Natural killer cell (primary cell): ENCODE measurements around the gene ZNF19. TPM values are rescaled to one million over a fixed set of nuclear protein-coding genes. Genes with fewer than 3 reads are reported as not detected.

Source experiments
- ATAC-seq, 3 donors: fragments of 150-1000 bp in 2 of 3; fragments of 200-7000 bp in 1 of 3; cut with Tn5 transposase; 1 replicate in 1 of 3; 2 replicates in 2 of 3; pipeline ENCODE4 v1.10.0; 2021; ENCODE audit warnings: mild to moderate bottlenecking in 2 of 3, moderate library complexity in 2 of 3
- DNase-seq, 2 donors: peaks; one replicate each; pipeline versions ENCODE4 v3.0.0 to v3.0.0-alpha.2; 2013 to 2021; ENCODE audit warnings: mixed read lengths in 1 of 2
- H3K27ac ChIP-seq: one replicate; pipeline ENCODE4 v1.5.1; 2013; ENCODE audit warnings: mild to moderate bottlenecking, low read length
- H3K27me3 ChIP-seq: one replicate; pipeline ENCODE4 v1.6.1; 2013; ENCODE audit warnings: low read length; ENCODE audit not compliant: control insufficient read depth, insufficient read depth
- H3K36me3 ChIP-seq: one replicate; pipeline ENCODE4 v1.6.1; 2013; ENCODE audit warnings: low read length; ENCODE audit not compliant: control insufficient read depth, insufficient read depth
- H3K4me1 ChIP-seq: one replicate; pipeline ENCODE4 v1.6.1; 2013; ENCODE audit warnings: low read length; ENCODE audit not compliant: control insufficient read depth, insufficient read depth
- H3K4me3 ChIP-seq: one replicate; pipeline ENCODE4 v1.5.1; 2013; ENCODE audit warnings: low read length
- H3K9me3 ChIP-seq: one replicate; pipeline ENCODE4 v1.6.1; 2013; ENCODE audit warnings: low read length; ENCODE audit not compliant: control insufficient read depth, insufficient read depth
- H3K27ac Mint-ChIP-seq, 2 donors: one replicate each; pipeline ENCODE4 v1.8.0; 2022; ENCODE audit warnings: mild to moderate bottlenecking in 2 of 2, mixed read lengths in 2 of 2, moderate library complexity in 1 of 2
- H3K27me3 Mint-ChIP-seq, 2 donors: one replicate each; pipeline ENCODE4 v1.8.0; 2022; ENCODE audit warnings: low read depth in 2 of 2, mixed read lengths in 2 of 2
- H3K36me3 Mint-ChIP-seq: one replicate; pipeline ENCODE4 v1.8.0; 2022; ENCODE audit warnings: mixed read lengths
- H3K4me1 Mint-ChIP-seq, 2 donors: one replicate each; pipeline ENCODE4 v1.8.0; 2022; ENCODE audit warnings: mixed read lengths in 2 of 2
- H3K4me3 Mint-ChIP-seq: one replicate; pipeline ENCODE4 v1.8.0; 2022; ENCODE audit warnings: mild to moderate bottlenecking, moderate library complexity, mixed read lengths
- H3K9me3 Mint-ChIP-seq, 2 donors: one replicate each; pipeline ENCODE4 v1.8.0; 2022; ENCODE audit warnings: mixed read lengths in 2 of 2
- WGBS: methylation state at CpG from one replicate; pipeline ENCODE4 v1.1.7; 2013; ENCODE audit warnings: missing lambda C conversion rate; ENCODE audit not compliant: insufficient coverage; 5-methylcytosine and 5-hydroxymethylcytosine counted together
- intact Hi-C: fragments of 100-400 bp; cut with micrococcal nuclease; formaldehyde crosslinking; loops from one replicate; pipeline ENCODE4 v1.14.2; 2022
- total RNA-seq, 4 donors: library from RNA; stranded (reverse); fragments of 120-200 nt in 1 of 4; gene quantifications; one replicate each; pipeline versions ENCODE4 v1.2.3 to v1.2.4, GENCODE V29; 2013 to 2022
- TF ChIP-seq, protein P1 (sequence below): fragments of 200-600 bp; IDR thresholded peaks from one replicate; pipeline ENCODE4 v1.8.0; 2022; ENCODE audit warnings: antibody characterized with exemption

Gene ZNF19
- total RNA-seq, 3 donors from 2014 or later (not counting 1 experiment from before 2014, with no cell fraction given): 3.4 to 6.1 (median 3.6) TPM

DNA sequence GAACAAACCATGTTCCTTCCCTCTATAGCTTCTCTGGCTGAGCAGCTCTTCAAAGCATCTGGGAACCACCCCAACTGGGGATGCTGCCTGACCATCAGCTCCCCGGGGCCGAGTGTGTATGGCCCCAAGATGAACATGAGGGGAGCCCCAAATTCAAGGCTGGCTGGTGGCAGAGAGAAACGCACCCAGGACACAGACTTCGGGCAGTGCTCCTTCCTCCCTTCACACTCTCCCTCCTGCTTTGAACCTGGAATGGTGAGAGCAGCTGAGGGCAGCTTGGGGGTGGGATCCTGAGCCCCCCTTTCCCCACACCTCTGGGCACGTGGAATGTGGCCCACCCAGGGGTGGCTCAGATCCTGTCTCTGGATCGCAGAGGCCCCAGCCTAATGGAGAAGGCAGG lies 64.5 kb downstream of the ZNF19 start:
- Mint-ChIP-seq H3K9me3 (no peaks in the 10 kb centered on the region), H3K4me1 (no peaks in the 10 kb centered on the region), H3K4me3 (no peak overlapping the region), H3K27ac (no peak overlapping the region), H3K36me3 (no peaks in the 10 kb centered on the region), H3K27me3 (peaks cover 30 to 51% of the 10 kb centered on the region in 2 donors)
- H3K27ac ChIP-seq: no peak overlapping the region
- DNase-seq (no peak), ATAC-seq (no peak)
- TF ChIP-seq, protein P1, sequence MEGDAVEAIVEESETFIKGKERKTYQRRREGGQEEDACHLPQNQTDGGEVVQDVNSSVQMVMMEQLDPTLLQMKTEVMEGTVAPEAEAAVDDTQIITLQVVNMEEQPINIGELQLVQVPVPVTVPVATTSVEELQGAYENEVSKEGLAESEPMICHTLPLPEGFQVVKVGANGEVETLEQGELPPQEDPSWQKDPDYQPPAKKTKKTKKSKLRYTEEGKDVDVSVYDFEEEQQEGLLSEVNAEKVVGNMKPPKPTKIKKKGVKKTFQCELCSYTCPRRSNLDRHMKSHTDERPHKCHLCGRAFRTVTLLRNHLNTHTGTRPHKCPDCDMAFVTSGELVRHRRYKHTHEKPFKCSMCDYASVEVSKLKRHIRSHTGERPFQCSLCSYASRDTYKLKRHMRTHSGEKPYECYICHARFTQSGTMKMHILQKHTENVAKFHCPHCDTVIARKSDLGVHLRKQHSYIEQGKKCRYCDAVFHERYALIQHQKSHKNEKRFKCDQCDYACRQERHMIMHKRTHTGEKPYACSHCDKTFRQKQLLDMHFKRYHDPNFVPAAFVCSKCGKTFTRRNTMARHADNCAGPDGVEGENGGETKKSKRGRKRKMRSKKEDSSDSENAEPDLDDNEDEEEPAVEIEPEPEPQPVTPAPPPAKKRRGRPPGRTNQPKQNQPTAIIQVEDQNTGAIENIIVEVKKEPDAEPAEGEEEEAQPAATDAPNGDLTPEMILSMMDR: no peak
- intact Hi-C loops: no loop called here
- H3K4me3 ChIP-seq: no peak overlapping the region
- no peaks in the 10 kb centered on the region for H3K27me3 ChIP-seq
- no peaks in the 10 kb centered on the region for H3K4me1 ChIP-seq
- H3K9me3 ChIP-seq: no peaks in the 10 kb centered on the region
- H3K36me3 ChIP-seq: no peaks in the 10 kb centered on the region
- 80% methylated on average over 6 of the region's 6 CpGs for WGBS

DNA sequence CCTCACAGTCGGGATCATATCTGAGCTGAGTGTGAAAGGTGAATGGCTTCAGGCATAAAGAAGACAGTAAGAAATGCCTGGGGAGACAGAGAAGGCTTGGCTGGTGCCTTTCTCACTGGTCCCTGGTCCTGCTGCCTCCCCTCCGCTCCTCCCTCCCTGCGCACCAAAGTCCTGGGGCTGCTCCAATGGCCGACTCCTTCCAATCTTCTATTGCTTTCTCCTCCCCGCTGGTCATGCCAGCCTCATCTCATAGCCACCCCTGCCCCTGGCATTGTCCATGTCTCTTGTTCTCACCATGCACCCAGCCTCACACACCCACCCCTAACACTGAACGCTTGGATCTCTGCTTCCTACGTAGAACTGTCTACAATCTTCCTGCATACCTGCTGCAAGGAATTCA lies 65.3 kb downstream of the ZNF19 start:
- WGBS: 73% methylated on average over 7 of the region's 7 CpGs
- no peak overlapping the region for H3K4me3 ChIP-seq
- no peak for ATAC-seq
- no peaks in the 10 kb centered on the region for H3K9me3 ChIP-seq
- TF ChIP-seq, protein P1: no peak
- Mint-ChIP-seq H3K27me3 (peaks cover 30 to 45% of the 10 kb centered on the region in 2 donors), H3K4me1 (no peaks in the 10 kb centered on the region), H3K4me3 (no peak overlapping the region), H3K9me3 (no peaks in the 10 kb centered on the region), H3K36me3 (no peaks in the 10 kb centered on the region), H3K27ac (no peak overlapping the region)
- no peak overlapping the region for H3K27ac ChIP-seq
- H3K36me3 ChIP-seq: no peaks in the 10 kb centered on the region
- H3K27me3 ChIP-seq: no peaks in the 10 kb centered on the region
- DNase-seq: no peak
- intact Hi-C loops: no loop called here
- H3K4me1 ChIP-seq: no peaks in the 10 kb centered on the region

Other genes starting within 250 kb of the ZNF19 start
- gene CMTR2, start 199.9 kb downstream of the ZNF19 start, total RNA-seq: 10 to 100 TPM; 18.1 to 37.2 (median 23.1) TPM
- not detected for gene CALB2, start 130.6 kb downstream of the ZNF19 start, total RNA-seq
- not detected for gene TLE7, start 47.3 kb downstream of the ZNF19 start, total RNA-seq
- 1 to 10 TPM; 7.2 to 8.9 (median 7.8) TPM for gene ZNF23, start 27.1 kb downstream of the ZNF19 start, total RNA-seq
- gene CHST4, start 37.1 kb upstream of the ZNF19 start, total RNA-seq: not detected
- gene TAT, start 87.8 kb upstream of the ZNF19 start, total RNA-seq: not detected
- not detected for gene MARVELD3, start 136.9 kb upstream of the ZNF19 start, total RNA-seq
- gene PHLPP2, start 235.4 kb upstream of the ZNF19 start, total RNA-seq: 1 to 10 TPM; 6.4 to 9.8 (median 9.2) TPM